Loucy (cell line): ENCODE data around the gene FPR1.

Experiments
- H2AFZ ChIP-seq: fragments of 200-600 bp; sonication (generic); 2 replicates; pipeline ENCODE4 v1.6.0; 2016; ENCODE audit warnings: antibody characterized with exemption, mild to moderate bottlenecking, low read length, moderate library complexity
- H3F3A ChIP-seq: fragments of 200-600 bp; 2 replicates; pipeline ENCODE4 v1.6.0; 2016; ENCODE audit warnings: antibody characterized with exemption, low read depth, mild to moderate bottlenecking
- H3K27me3 ChIP-seq: fragments of 200-600 bp; sonication (generic); 2 replicates; pipeline ENCODE4 v1.6.1; 2014; ENCODE audit warnings: low read length, mild to moderate bottlenecking; ENCODE audit not compliant: insufficient read depth, poor library complexity, severe bottlenecking
- H3K36me3 ChIP-seq: fragments of 200-600 bp; sonication (generic); 2 replicates; pipeline ENCODE4 v1.6.1; 2016; ENCODE audit warnings: low read length; ENCODE audit not compliant: insufficient read depth
- H3K4me1 ChIP-seq: fragments of 200-600 bp; sonication (generic); 2 replicates; pipeline ENCODE4 v1.5.1; 2014; ENCODE audit warnings: low read length, mild to moderate bottlenecking; ENCODE audit not compliant: insufficient read depth, poor library complexity, severe bottlenecking
- H3K4me2 ChIP-seq: fragments of 200-600 bp; sonication (generic); 2 replicates; pipeline ENCODE4 v1.6.0; 2014; ENCODE audit warnings: antibody characterized with exemption, low read length, low read depth, mild to moderate bottlenecking; ENCODE audit not compliant: poor library complexity, severe bottlenecking
- H3K4me3 ChIP-seq: fragments of 200-600 bp; sonication (generic); 2 replicates; pipeline ENCODE4 v1.5.1; 2014; ENCODE audit warnings: low read length, mild to moderate bottlenecking, mixed read lengths; ENCODE audit not compliant: poor library complexity, severe bottlenecking
- H3K79me2 ChIP-seq: fragments of 200-600 bp; sonication (generic); 2 replicates; pipeline ENCODE4 v1.6.1; 2014; ENCODE audit warnings: low read length; ENCODE audit not compliant: insufficient read depth
- H3K9ac ChIP-seq: fragments of 200-600 bp; sonication (generic); 2 replicates; pipeline ENCODE4 v1.6.0; 2014; ENCODE audit warnings: mild to moderate bottlenecking, low read depth, low read length, moderate library complexity; ENCODE audit not compliant: poor library complexity, severe bottlenecking
- H3K9me2 ChIP-seq: fragments of 200-600 bp; sonication (generic); replicated peaks from 2 replicates; pipeline ENCODE4 v1.6.1; 2016; ENCODE audit warnings: low read depth, low read length, mixed read lengths
- H3K9me3 ChIP-seq: fragments of 200-600 bp; sonication (generic); 2 replicates; pipeline ENCODE4 v1.6.1; 2014; ENCODE audit warnings: mild to moderate bottlenecking, antibody characterized with exemption, low read length, low read depth; ENCODE audit not compliant: insufficient read depth
- H4K20me1 ChIP-seq: fragments of 200-600 bp; sonication (generic); 2 replicates; pipeline ENCODE4 v1.6.0; 2014; ENCODE audit warnings: antibody characterized with exemption, low read length, mild to moderate bottlenecking; ENCODE audit not compliant: insufficient read depth, poor library complexity, severe bottlenecking
- EZH2phosphoT487 ChIP-seq: fragments of 200-600 bp; IDR thresholded peaks from 2 replicates; pipeline ENCODE4 v1.6.1; 2018; ENCODE audit warnings: antibody characterized with exemption, mild to moderate bottlenecking, moderate library complexity, borderline replicate concordance
- TF ChIP-seq, protein P1 (sequence below): fragments of 200-600 bp; sonication (generic); conservative IDR thresholded peaks from 2 replicates; pipeline ENCODE4 v1.5.1; 2014; ENCODE audit warnings: mild to moderate bottlenecking, antibody characterized with exemption, low read length

FPR1 gene

DNA sequence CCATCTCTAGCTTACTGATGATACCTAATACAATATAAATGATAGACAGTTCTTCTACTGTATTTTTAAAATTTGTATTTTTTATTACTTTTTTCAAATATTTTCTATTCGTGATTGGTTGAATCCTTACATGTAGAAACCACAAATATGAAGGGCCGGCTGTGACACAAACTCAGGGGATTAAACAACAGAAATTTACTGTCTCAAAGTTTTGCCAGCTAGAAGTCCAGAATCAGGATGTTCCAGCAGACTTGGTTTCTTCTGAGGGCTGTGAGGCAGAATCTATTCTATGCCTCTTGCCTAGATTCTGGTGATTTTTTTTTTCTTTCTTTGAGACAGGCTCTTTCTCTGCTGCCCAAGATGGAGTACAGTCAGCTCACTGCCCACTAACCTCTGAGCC lies 13.8 kb downstream of the FPR1 start:
- no peaks in the 10 kb centered on the region for H3K36me3 ChIP-seq
- H3K27me3 ChIP-seq: no peaks in the 10 kb centered on the region
- no peak overlapping the region for H3K9ac ChIP-seq
- H3K9me2 ChIP-seq: no peaks in the 10 kb centered on the region
- H3K4me1 ChIP-seq: no peaks in the 10 kb centered on the region
- no peak overlapping the region for H2AFZ ChIP-seq
- H3F3A ChIP-seq: no peaks in the 10 kb centered on the region
- H4K20me1 ChIP-seq: no peaks in the 10 kb centered on the region
- no peaks in the 10 kb centered on the region for H3K9me3 ChIP-seq
- no peaks in the 10 kb centered on the region for H3K79me2 ChIP-seq
- no peak overlapping the region for H3K4me3 ChIP-seq
- TF ChIP-seq, protein P1, sequence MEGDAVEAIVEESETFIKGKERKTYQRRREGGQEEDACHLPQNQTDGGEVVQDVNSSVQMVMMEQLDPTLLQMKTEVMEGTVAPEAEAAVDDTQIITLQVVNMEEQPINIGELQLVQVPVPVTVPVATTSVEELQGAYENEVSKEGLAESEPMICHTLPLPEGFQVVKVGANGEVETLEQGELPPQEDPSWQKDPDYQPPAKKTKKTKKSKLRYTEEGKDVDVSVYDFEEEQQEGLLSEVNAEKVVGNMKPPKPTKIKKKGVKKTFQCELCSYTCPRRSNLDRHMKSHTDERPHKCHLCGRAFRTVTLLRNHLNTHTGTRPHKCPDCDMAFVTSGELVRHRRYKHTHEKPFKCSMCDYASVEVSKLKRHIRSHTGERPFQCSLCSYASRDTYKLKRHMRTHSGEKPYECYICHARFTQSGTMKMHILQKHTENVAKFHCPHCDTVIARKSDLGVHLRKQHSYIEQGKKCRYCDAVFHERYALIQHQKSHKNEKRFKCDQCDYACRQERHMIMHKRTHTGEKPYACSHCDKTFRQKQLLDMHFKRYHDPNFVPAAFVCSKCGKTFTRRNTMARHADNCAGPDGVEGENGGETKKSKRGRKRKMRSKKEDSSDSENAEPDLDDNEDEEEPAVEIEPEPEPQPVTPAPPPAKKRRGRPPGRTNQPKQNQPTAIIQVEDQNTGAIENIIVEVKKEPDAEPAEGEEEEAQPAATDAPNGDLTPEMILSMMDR: no peak
- TF ChIP-seq EZH2phosphoT487: no peak
- H3K4me2 ChIP-seq: no peak overlapping the region

DNA sequence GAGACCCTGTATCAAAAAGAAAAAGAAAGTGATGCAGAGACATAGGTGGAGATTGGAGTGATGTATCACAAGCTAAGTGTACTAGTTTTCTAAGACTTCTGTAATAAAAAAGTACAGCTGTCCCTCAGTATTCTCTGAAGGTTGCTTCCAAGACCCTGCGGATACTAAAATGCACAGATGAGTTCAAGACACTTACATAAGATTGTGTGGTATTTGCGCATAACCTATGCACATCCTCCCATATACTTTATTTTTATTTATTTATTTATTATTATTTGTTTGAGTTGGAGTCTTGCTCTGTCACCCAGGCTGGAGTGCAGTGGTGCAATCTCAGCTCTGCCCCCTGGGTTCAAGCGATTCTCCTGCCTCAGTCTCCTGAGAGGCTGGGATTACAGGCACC lies 14.3 kb downstream of the FPR1 start:
- no peaks in the 10 kb centered on the region for H3F3A ChIP-seq
- H3K4me1 ChIP-seq: no peaks in the 10 kb centered on the region
- no peaks in the 10 kb centered on the region for H3K9me3 ChIP-seq
- H3K36me3 ChIP-seq: no peaks in the 10 kb centered on the region
- H3K27me3 ChIP-seq: no peaks in the 10 kb centered on the region
- H3K9ac ChIP-seq: no peak overlapping the region
- no peaks in the 10 kb centered on the region for H3K79me2 ChIP-seq
- no peak overlapping the region for H3K4me3 ChIP-seq
- TF ChIP-seq EZH2phosphoT487: no peak
- TF ChIP-seq, protein P1: no peak
- no peaks in the 10 kb centered on the region for H3K9me2 ChIP-seq
- no peaks in the 10 kb centered on the region for H4K20me1 ChIP-seq
- H2AFZ ChIP-seq: no peak overlapping the region
- no peak overlapping the region for H3K4me2 ChIP-seq

DNA sequence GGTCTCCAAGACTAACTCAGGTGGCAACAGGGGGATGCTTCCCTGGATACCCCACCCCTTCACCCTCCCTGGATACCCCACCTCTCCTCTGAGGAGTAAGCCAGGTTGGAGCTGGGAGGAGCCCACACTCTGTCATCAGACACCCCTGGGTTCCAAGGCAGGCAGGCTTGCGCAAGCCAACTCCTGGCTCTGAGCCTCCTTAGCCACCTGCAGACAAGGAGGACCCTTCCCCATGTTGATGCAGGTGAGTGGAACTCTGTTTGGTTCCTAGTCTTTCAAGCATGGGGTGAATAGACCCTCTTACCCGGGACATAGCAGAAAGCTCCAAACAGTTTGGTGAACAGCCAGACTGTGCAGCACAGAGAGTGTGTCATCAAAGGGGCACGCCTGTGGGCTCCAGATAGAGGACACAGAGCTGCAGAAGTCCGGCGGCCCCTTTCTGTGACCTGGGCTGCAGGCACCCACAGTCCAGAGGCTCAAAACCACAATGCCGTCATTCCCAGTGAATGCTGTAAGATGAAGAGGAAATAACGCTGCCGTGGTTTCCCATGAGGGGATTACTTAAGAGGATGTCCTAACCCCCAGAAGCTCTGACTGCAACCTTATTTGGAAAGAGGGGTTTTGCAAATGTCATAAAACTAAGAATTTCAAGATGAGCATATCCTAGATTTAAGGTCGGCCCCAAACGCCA lies 15.8 kb downstream of the FPR1 start:
- Histone ChIP-seq H3K9me2 (no peaks in the 10 kb centered on the region), H3K4me1 (no peaks in the 10 kb centered on the region), H2AFZ (no peak overlapping the region), H3K9me3 (no peaks in the 10 kb centered on the region), H3K79me2 (no peaks in the 10 kb centered on the region), H3K4me2 (no peak overlapping the region), H3F3A (no peaks in the 10 kb centered on the region), H3K4me3 (no peak overlapping the region), H3K27me3 (no peaks in the 10 kb centered on the region), H3K9ac (no peak overlapping the region), H4K20me1 (no peaks in the 10 kb centered on the region), H3K36me3 (no peaks in the 10 kb centered on the region)
- TF ChIP-seq EZH2phosphoT487: no peak
- TF ChIP-seq, protein P1: no peak
